Nephron (organoid): Measurements from ENCODE around the gene TP53I13.
A peak's percentile ranks its signal among the peaks of the same experiment; 100 is the strongest.

Experiments
- H3K27ac Mint-ChIP-seq, 3 experiments: 2 replicates each; pipeline ENCODE4 v1.8.0; 2020; ENCODE audit warnings: mixed read lengths in 3 of 3, mild to moderate bottlenecking in 2 of 3, moderate library complexity in 1 of 3
- H3K27me3 Mint-ChIP-seq: 2 replicates; pipeline ENCODE4 v1.8.0; 2021; ENCODE audit warnings: low read depth, mild to moderate bottlenecking, moderate library complexity, mixed read lengths
- H3K36me3 Mint-ChIP-seq: 2 replicates; pipeline ENCODE4 v1.8.0; 2020; ENCODE audit warnings: low read depth, mixed read lengths
- H3K4me1 Mint-ChIP-seq: 2 replicates; pipeline ENCODE4 v1.8.0; 2020; ENCODE audit warnings: mixed read lengths
- H3K4me3 Mint-ChIP-seq, 3 experiments: 2 replicates each; pipeline ENCODE4 v1.8.0; 2020; ENCODE audit warnings: mild to moderate bottlenecking in 3 of 3, mixed read lengths in 3 of 3, moderate library complexity in 2 of 3
- H3K9me3 Mint-ChIP-seq: 2 replicates; pipeline ENCODE4 v1.8.0; 2020; ENCODE audit warnings: mixed read lengths
- CTCF ChIP-seq, 3 experiments: fragments of 200-600 bp; sonication (generic); IDR thresholded peaks; one replicate each; pipeline ENCODE4 v1.5.0; 2021; ENCODE audit warnings: antibody characterized with exemption in 3 of 3; ENCODE audit not compliant: unreplicated experiment in 3 of 3

The TP53I13 gene

GRCh38 chr17:29591146-29591736 is 22.7 kb downstream of the TP53I13 start:
- Mint-ChIP-seq H3K27ac (peak overlapping the region; percentile 87 to 96 (median 93)), H3K4me3 (peak overlapping the region; percentile 79 to 94 (median 92)), H3K4me1 (peaks cover 48% of the 10 kb centered on the region), H3K36me3 (no peaks in the 10 kb centered on the region), H3K27me3 (no peaks in the 10 kb centered on the region), H3K9me3 (no peaks in the 10 kb centered on the region)
- TF ChIP-seq CTCF (IDR thresholded peaks at IDR 0.05; ENCODE audit: unreplicated experiment in 3 of 3) = no peak

GRCh38 chr17:29591737-29592608 is 23.5 kb downstream of the TP53I13 start:
- peak; percentile 98 to 100 (median 99) for TF ChIP-seq CTCF (IDR thresholded peaks at IDR 0.05; ENCODE audit: unreplicated experiment in 3 of 3)
- Mint-ChIP-seq H3K36me3 (no peaks in the 10 kb centered on the region), H3K27me3 (no peaks in the 10 kb centered on the region), H3K4me1 (peaks cover 48% of the 10 kb centered on the region), H3K4me3 (peak overlapping the region; percentile 79 to 94 (median 92)), H3K27ac (peak overlapping the region; percentile 87 to 96 (median 93)), H3K9me3 (no peaks in the 10 kb centered on the region)

GRCh38 chr17:29592850-29593551 is 24.5 kb downstream of the TP53I13 start, which contains the start of gene ANKRD13B:
ANKRD13B (plus strand) TSS chr17:29593132; CDS start chr17:29593622, 490 bp downstream.
- no peaks in the 10 kb centered on the region for H3K27me3 Mint-ChIP-seq
- TF ChIP-seq CTCF (IDR thresholded peaks at IDR 0.05; ENCODE audit: unreplicated experiment in 3 of 3) = no peak

GRCh38 chr17:29593591-29594518 is 25.4 kb downstream of the TP53I13 start:
- TF ChIP-seq CTCF (IDR thresholded peaks at IDR 0.05; ENCODE audit: unreplicated experiment in 3 of 3) = no peak
- Mint-ChIP-seq H3K4me1 (peaks cover 48% of the 10 kb centered on the region), H3K27me3 (peaks cover 2% of the 10 kb centered on the region), H3K36me3 (no peaks in the 10 kb centered on the region), H3K9me3 (no peaks in the 10 kb centered on the region), H3K27ac (no peak overlapping the region), H3K4me3 (peak overlapping the region; percentile 82 to 85 (median 85))

More at GRCh38 chr17:29592850-29593551, 24.5 kb downstream of the TP53I13 start, which contains the start of gene ANKRD13B:
- Mint-ChIP-seq H3K4me3 (peak within 1 kb of the TSS; percentile 82 to 94 (median 92)), H3K36me3 (no peaks in the 10 kb centered on the region), H3K4me1 (peaks cover 49% of the 10 kb centered on the region), H3K9me3 (no peaks in the 10 kb centered on the region), H3K27ac (peak within 1 kb of the TSS; percentile 87 to 96 (median 93))

- Mint-ChIP-seq H3K27ac (peak overlapping the region in 2 of 3 experiments; percentile 43 to 44), H3K36me3 (no peaks in the 10 kb centered on the region), H3K4me1 (peaks cover 55% of the 10 kb centered on the region), H3K9me3 (no peaks in the 10 kb centered on the region), H3K4me3 (peak overlapping the region; percentile 82 to 85 (median 85)), H3K27me3 (peaks cover 8% of the 10 kb centered on the region)
- TF ChIP-seq CTCF (IDR thresholded peaks at IDR 0.05; ENCODE audit: unreplicated experiment in 3 of 3) = no peak
Observed at GRCh38 chr17:29594519-29595090, 26.1 kb downstream of the TP53I13 start.
